Chondrocyte (in vitro differentiated cells): ENCODE measurements around the gene ARHGAP26. TPM values are rescaled to one million over a fixed set of nuclear protein-coding genes. Genes with fewer than 3 reads are reported as not detected.

Experiments used
- DNase-seq: peaks from one replicate; pipeline ENCODE4 v3.0.0; 2021; ENCODE audit warnings: mixed read lengths, low spot score
- H3K27ac Mint-ChIP-seq: one replicate; pipeline ENCODE4 v1.8.0; 2021; ENCODE audit warnings: mild to moderate bottlenecking, moderate library complexity, mixed read lengths; ENCODE audit not compliant: unreplicated experiment
- H3K27me3 Mint-ChIP-seq: 2 replicates; pipeline ENCODE4 v1.8.0; 2021; ENCODE audit warnings: low read depth, mixed read lengths
- H3K36me3 Mint-ChIP-seq: 2 replicates; pipeline ENCODE4 v1.8.0; 2021; ENCODE audit warnings: low read depth, mixed read lengths
- H3K4me1 Mint-ChIP-seq: 2 replicates; pipeline ENCODE4 v1.8.0; 2021; ENCODE audit warnings: low read depth, mild to moderate bottlenecking, mixed read lengths
- H3K4me3 Mint-ChIP-seq: one replicate; pipeline ENCODE4 v1.8.0; 2021; ENCODE audit warnings: mild to moderate bottlenecking, moderate library complexity, mixed read lengths; ENCODE audit not compliant: unreplicated experiment
- H3K9me3 Mint-ChIP-seq: 2 replicates; pipeline ENCODE4 v1.8.0; 2021; ENCODE audit warnings: low read depth, mixed read lengths
- CTCF ChIP-seq: fragments of 200-600 bp; sonication (generic); IDR thresholded peaks from 2 replicates; pipeline ENCODE4 v1.5.0; 2021; ENCODE audit warnings: antibody characterized with exemption, mild to moderate bottlenecking, moderate library complexity
- total RNA-seq: library from RNA; stranded (reverse); gene quantifications from 3 replicates; pipeline ENCODE4 v1.2.1, GENCODE V29; 2021

The ARHGAP26 gene
- total RNA-seq, 1 donor from 2014 or later, result 16.4 TPM

GRCh38 chr5:143212261-143212660 is 442.1 kb downstream of the ARHGAP26 start:
- no peaks in the 10 kb centered on the region for H3K27me3 Mint-ChIP-seq
- H3K4me3 Mint-ChIP-seq, result no peak overlapping the region
- DNase-seq, result no peak
- no peak overlapping the region for H3K27ac Mint-ChIP-seq
- no peaks in the 10 kb centered on the region for H3K9me3 Mint-ChIP-seq
- H3K4me1 Mint-ChIP-seq, result peaks cover 25% of the 10 kb centered on the region
- no peak for TF ChIP-seq CTCF
- peaks cover 10% of the 10 kb centered on the region for H3K36me3 Mint-ChIP-seq

GRCh38 chr5:143213231-143213850 is 443.2 kb downstream of the ARHGAP26 start:
- Mint-ChIP-seq H3K4me1 (peaks cover 20% of the 10 kb centered on the region), H3K4me3 (peak overlapping the region; percentile 21), H3K36me3 (peaks cover 13% of the 10 kb centered on the region), H3K27me3 (no peaks in the 10 kb centered on the region), H3K9me3 (no peaks in the 10 kb centered on the region), H3K27ac (peak overlapping the region; percentile 81)
- no peak for DNase-seq
- TF ChIP-seq CTCF, result no peak

- Mint-ChIP-seq H3K27ac (peak overlapping the region; percentile 81), H3K9me3 (no peaks in the 10 kb centered on the region), H3K36me3 (peaks cover 13% of the 10 kb centered on the region), H3K4me1 (peaks cover 16% of the 10 kb centered on the region), H3K27me3 (no peaks in the 10 kb centered on the region), H3K4me3 (peak overlapping the region; percentile 21)
- TF ChIP-seq CTCF, result peak; percentile 64
- DNase-seq, result no peak
Measured at GRCh38 chr5:143213851-143214363, 443.7 kb downstream of the ARHGAP26 start.

GRCh38 chr5:143214458-143214857 is 444.3 kb downstream of the ARHGAP26 start:
- no peak overlapping the region for H3K4me3 Mint-ChIP-seq
- peaks cover 13% of the 10 kb centered on the region for H3K36me3 Mint-ChIP-seq
- peak overlapping the region; percentile 3 for H3K27ac Mint-ChIP-seq
- no peaks in the 10 kb centered on the region for H3K27me3 Mint-ChIP-seq
- H3K9me3 Mint-ChIP-seq, result no peaks in the 10 kb centered on the region
- no peak for TF ChIP-seq CTCF
- no peak for DNase-seq
- H3K4me1 Mint-ChIP-seq, result peaks cover 16% of the 10 kb centered on the region

- no peak overlapping the region for H3K4me3 Mint-ChIP-seq
- DNase-seq, result no peak
- no peaks in the 10 kb centered on the region for H3K27me3 Mint-ChIP-seq
- H3K9me3 Mint-ChIP-seq, result no peaks in the 10 kb centered on the region
- peaks cover 13% of the 10 kb centered on the region for H3K36me3 Mint-ChIP-seq
- TF ChIP-seq CTCF, result no peak
- H3K4me1 Mint-ChIP-seq, result peaks cover 16% of the 10 kb centered on the region
- H3K27ac Mint-ChIP-seq, result no peak overlapping the region
Measured at GRCh38 chr5:143214890-143215289, 444.7 kb downstream of the ARHGAP26 start.
